AG04450 (cell line): ENCODE data around the gene LAIR1. TPM values are rescaled to one million over a fixed set of nuclear protein-coding genes. Genes with fewer than 3 reads are reported as not detected.
"Not testable (repeated sequence)": the region's sequence is repeated elsewhere in the genome, so short reads cannot be mapped to it uniquely, and the experiment has no call there.

Experiments
- CTCF ChIA-PET: fragments of 300-600, 350-600 bp; formaldehyde crosslinking; extraction: SDS; loops from one replicate; lab custom pipeline; 2022; ENCODE audit warnings: antibody characterized with exemption, inconsistent platforms; lab: Charles Lee
- POLR2A ChIA-PET: fragments of 350-600 bp; formaldehyde crosslinking; extraction: SDS; loops from one replicate; lab custom pipeline; 2021; ENCODE audit warnings: antibody characterized with exemption, inconsistent platforms; lab: Yijun Ruan, JAX
- DNase-seq: peaks from one replicate; pipeline ENCODE4 v3.0.0-alpha.2; 2011; ENCODE audit warnings: low read depth, low spot score
- H3K27ac ChIP-seq: one replicate; pipeline ENCODE4 v1.5.1; 2012; ENCODE audit warnings: low read depth, low read length, control low read depth
- H3K27me3 ChIP-seq: one replicate; pipeline ENCODE4 v1.6.0; 2012; ENCODE audit warnings: low read length; ENCODE audit not compliant: control insufficient read depth, insufficient read depth
- H3K4me3 ChIP-seq: 2 replicates; pipeline ENCODE4 v1.5.1; 2011; ENCODE audit warnings: mild to moderate bottlenecking, low read depth, low read length, control low read depth
- H3K9me3 ChIP-seq: 2 replicates; pipeline ENCODE4 v1.5.1; 2012; ENCODE audit warnings: low read length; ENCODE audit not compliant: control insufficient read depth, insufficient read depth
- CTCF ChIP-seq: IDR thresholded peaks from 2 replicates; pipeline ENCODE4 v1.5.1; 2011; ENCODE audit warnings: low read depth, low read length, control low read depth, inconsistent platforms
- polyA plus RNA-seq: library from polyadenylated mRNA; depleted of rRNA; stranded (reverse); fragments of >200 nt; gene quantifications from 2 replicates; pipeline ENCODE4 v1.2.3, GENCODE V29; 2011

Gene LAIR1
- polyA plus RNA-seq, 1 experiment: not detected

GRCh38 chr19:54389553-54389952 lies 24.8 kb upstream of the LAIR1 start:
- Histone ChIP-seq H3K9me3 (peaks cover 4% of the 10 kb centered on the region; the same call in 1 of the 2 replicates), H3K4me3 (no peak overlapping the region), H3K27me3 (peaks cover 5% of the 10 kb centered on the region), H3K27ac (no peak overlapping the region)
- ChIA-PET POLR2A (no interaction called here), CTCF (interaction anchor here (1.0 to 2.7 kb wide), 4 partner anchors 8 to 65 kb away, joined by 3 to 13 read pairs (median 6); no protein-coding TSS in a partner anchor)
- no peak for TF ChIP-seq CTCF
- DNase-seq: no peak

GRCh38 chr19:54388802-54389139 lies 24.0 kb upstream of the LAIR1 start:
- no peak for TF ChIP-seq CTCF
- Histone ChIP-seq H3K9me3 (peaks cover 4% of the 10 kb centered on the region; the same call in 1 of the 2 replicates), H3K27ac (no peak overlapping the region), H3K4me3 (no peak overlapping the region; the same call in 1 of the 2 replicates), H3K27me3 (peaks cover 5% of the 10 kb centered on the region)
- no peak for DNase-seq
- POLR2A ChIA-PET: no interaction called here
- CTCF ChIA-PET: no interaction called here

GRCh38 chr19:54387991-54388801 lies 23.5 kb upstream of the LAIR1 start:
- TF ChIP-seq CTCF: no peak
- Histone ChIP-seq H3K27me3 (peaks cover 5% of the 10 kb centered on the region), H3K4me3 (peak overlapping the region; percentile 36), H3K27ac (no peak overlapping the region), H3K9me3 (peaks cover under 1% of the 10 kb centered on the region; the same call in 1 of the 2 replicates)
- CTCF ChIA-PET: interaction anchor here (0.6 kb wide), 1 partner anchor 287 kb away, joined by 3 read pairs; no protein-coding TSS in a partner anchor
- DNase-seq: no peak
- POLR2A ChIA-PET: no interaction called here

- DNase-seq: no peak
- CTCF ChIA-PET: no interaction called here
- H3K27ac ChIP-seq: no peak overlapping the region
- peaks cover under 1% of the 10 kb centered on the region for H3K27me3 ChIP-seq
- no peak for TF ChIP-seq CTCF
- no peak overlapping the region for H3K4me3 ChIP-seq
- POLR2A ChIA-PET: no interaction called here
- no peaks in the 10 kb centered on the region; the same call in 1 of the 2 replicates for H3K9me3 ChIP-seq
Measured at GRCh38 chr19:54383330-54383729, 18.6 kb upstream of the LAIR1 start.

- not testable (repeated sequence) for H3K27me3 ChIP-seq, H3K27ac ChIP-seq, H3K4me3 ChIP-seq, DNase-seq, H3K9me3 ChIP-seq
- ChIA-PET CTCF (interaction anchor here (2.1 kb wide), 1 partner anchor 9 kb away, joined by 13 read pairs; no protein-coding TSS in a partner anchor), POLR2A (interaction anchor here (0.6 kb wide), 1 partner anchor 65 kb away, joined by 3 read pairs; no protein-coding TSS in a partner anchor)
Measured at GRCh38 chr19:54382041-54382440, 17.3 kb upstream of the LAIR1 start.
